Mammary epithelial cell (primary cell): ENCODE results near the gene BMPR1A.

Experiments
- CTCF ChIP-seq, 2 donors: IDR thresholded peaks in 1 of 2; conservative IDR thresholded peaks in 1 of 2; 2 replicates each; pipeline ENCODE4 v1.5.1; 2011 to 2012; ENCODE audit warnings: inconsistent platforms in 2 of 2, low read length in 2 of 2, mild to moderate bottlenecking in 2 of 2, control low read depth in 1 of 2, low read depth in 1 of 2; ENCODE audit not compliant: insufficient read depth in 1 of 2; ENCODE audit errors: extremely low read depth in 1 of 2
- EZH2 ChIP-seq: IDR thresholded peaks from 2 replicates; pipeline ENCODE4 v1.6.1; 2012; ENCODE audit warnings: low read length, inconsistent platforms, borderline replicate concordance

GRCh38 chr10:86918022-86918471, 161.6 kb downstream of the BMPR1A start:
- no peak for TF ChIP-seq CTCF (conservative IDR thresholded peaks at IDR 0.05 in 1 of 2, IDR thresholded peaks at IDR 0.05 in 1 of 2; ENCODE audit: extremely low read depth in 1 of 2, insufficient read depth in 1 of 2, low read depth in 1 of 2, low read length in 2 of 2)
- TF ChIP-seq EZH2, result no peak
